ENCODE data around the gene CFAP161. TPM values are rescaled to one million over a fixed set of nuclear protein-coding genes. Genes with fewer than 3 reads are reported as not detected.

The CFAP161 gene
- total and polyA plus RNA-seq, 7 donors: 0.03 to 0.28 TPM; not detected in 5

DNA sequence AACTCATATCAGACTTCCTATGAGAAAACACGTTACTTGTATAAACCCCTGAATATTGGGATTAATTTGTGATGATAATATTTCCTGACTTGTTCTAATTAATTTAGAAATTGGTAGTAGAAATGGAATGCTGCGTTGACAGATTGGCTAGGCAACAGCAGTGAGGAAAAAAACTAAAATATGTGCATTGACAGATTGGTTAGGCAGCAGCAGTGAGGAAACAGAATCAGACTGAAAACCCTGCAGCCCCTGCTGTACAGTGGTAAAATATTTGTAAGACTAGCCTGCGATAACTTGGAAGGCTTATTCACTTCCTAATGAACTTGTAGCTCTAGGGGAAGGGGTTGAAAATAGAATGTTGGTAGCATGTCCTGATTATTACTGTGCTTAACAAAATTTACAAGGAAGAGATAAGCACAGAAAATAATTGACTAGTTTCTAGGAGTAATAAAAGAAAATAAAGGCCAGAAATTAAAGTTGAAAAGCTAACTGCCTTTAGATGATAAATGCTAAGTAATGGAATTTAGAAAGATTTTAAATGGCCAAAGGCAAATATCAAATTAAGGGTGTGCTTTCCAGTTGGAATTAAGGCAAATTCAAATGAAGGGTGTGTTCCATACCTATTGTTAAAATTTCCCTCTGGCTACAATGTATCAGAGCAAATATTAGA lies 32.7 kb downstream of the CFAP161 start:
- no peaks in the 10 kb centered on the region for H3K4me1 ChIP-seq
- H3K9me3 ChIP-seq: no peaks in the 10 kb centered on the region
- no peak overlapping the region for H3K27ac ChIP-seq
- WGBS, 3 donors: 70 to 84% (median 70%) methylated on average over 3 of the region's 3 CpGs
- no peak for DNase-seq
- no peaks in the 10 kb centered on the region for H3K36me3 ChIP-seq (ENCODE audit: insufficient read depth in 1 of 2, low read depth in 1 of 2)
- H3K4me3 ChIP-seq: no peak overlapping the region
- no peak for TF ChIP-seq CTCF (IDR thresholded peaks at IDR 0.05)
- peaks cover 0 to 3% (median 0%) of the 10 kb centered on the region in 3 donors for H3K27me3 ChIP-seq (ENCODE audit: insufficient read depth in 3 of 3, low read length in 2 of 3)
- intact Hi-C loops (cut with DNase I): no loop called here
- no peak for ATAC-seq

DNA sequence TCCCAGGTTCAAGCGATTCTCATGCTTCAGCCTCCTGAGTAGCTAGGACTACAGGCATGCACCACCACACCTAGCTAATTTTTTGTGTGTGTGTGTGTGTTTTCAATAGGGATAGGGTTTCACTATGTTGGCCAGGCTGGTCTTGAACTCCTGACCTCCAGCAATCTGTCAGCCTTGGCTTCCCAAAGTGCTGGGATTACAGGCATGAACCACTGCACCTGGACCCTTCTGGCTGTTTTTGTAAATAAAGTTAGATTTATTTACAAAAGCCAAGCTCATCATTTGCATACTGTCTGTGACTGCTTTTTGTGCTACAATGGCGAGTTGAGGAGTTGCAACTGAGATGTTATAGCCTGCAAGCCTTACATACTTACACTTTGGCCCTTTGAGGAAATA lies 34.1 kb downstream of the CFAP161 start:
- ATAC-seq: no peak
- Histone ChIP-seq H3K9me3 (no peaks in the 10 kb centered on the region), H3K36me3 (ENCODE audit: insufficient read depth in 1 of 2, low read depth in 1 of 2) (no peaks in the 10 kb centered on the region), H3K27me3 (ENCODE audit: insufficient read depth in 3 of 3, low read length in 2 of 3) (peaks cover 0 to 4% (median 0%) of the 10 kb centered on the region in 3 donors), H3K4me1 (no peaks in the 10 kb centered on the region), H3K4me3 (no peak overlapping the region), H3K27ac (no peak overlapping the region)
- DNase-seq: no peak
- no peak for TF ChIP-seq CTCF (IDR thresholded peaks at IDR 0.05)
- intact Hi-C loops (cut with DNase I): no loop called here
- WGBS, 3 donors: 93 to 98% (median 93%) methylated on average over 2 of the region's 2 CpGs

DNA sequence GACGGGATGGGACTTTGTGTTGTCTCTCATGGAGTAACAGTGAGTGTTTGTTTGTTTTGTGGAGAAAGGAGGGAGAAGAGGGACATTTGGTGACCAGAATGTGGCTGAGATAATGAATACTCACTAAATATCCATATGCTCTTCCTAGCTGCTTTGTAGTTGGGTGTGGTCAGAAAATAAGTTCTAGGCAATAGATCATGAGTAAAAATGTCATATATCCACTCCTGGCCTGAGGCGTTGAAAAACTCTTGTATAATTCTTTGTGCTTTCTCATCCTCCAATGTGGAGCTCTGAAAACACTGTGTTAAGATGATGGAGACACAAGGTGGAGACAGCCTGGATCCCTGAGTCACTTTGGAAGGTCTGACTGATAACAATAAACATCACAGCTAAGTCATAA lies 34.6 kb downstream of the CFAP161 start:
- DNase-seq: no peak
- H3K27ac ChIP-seq: no peak overlapping the region
- intact Hi-C loops (cut with DNase I): no loop called here
- 76 to 91% (median 80%) methylated on average over 2 of the region's 2 CpGs for WGBS, 3 donors
- H3K9me3 ChIP-seq: no peaks in the 10 kb centered on the region
- TF ChIP-seq CTCF (IDR thresholded peaks at IDR 0.05): no peak
- H3K27me3 ChIP-seq (ENCODE audit: insufficient read depth in 3 of 3, low read length in 2 of 3): peaks cover 0 to 4% (median 0%) of the 10 kb centered on the region in 3 donors
- no peak for ATAC-seq
- no peaks in the 10 kb centered on the region for H3K4me1 ChIP-seq
- no peak overlapping the region for H3K4me3 ChIP-seq
- H3K36me3 ChIP-seq (ENCODE audit: insufficient read depth in 1 of 2, low read depth in 1 of 2): no peaks in the 10 kb centered on the region

DNA sequence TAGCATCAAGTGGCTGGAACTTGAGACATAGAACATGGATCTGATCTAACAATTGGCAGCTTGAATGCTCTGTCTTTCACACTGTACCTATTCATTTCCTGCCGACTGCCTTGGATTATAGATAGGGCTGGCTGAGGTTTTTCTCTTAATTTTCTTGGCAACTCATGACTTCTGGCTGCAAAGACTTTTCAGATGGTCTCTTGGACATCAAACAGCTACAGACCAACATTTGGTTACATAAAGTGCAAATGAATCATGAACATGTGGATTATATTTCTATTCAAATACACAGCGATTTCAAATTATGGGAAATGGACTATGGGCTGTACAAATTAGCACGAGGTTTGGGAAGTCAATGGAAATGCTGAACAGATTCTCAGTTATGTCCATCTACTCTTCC lies 36.4 kb downstream of the CFAP161 start:
- intact Hi-C loops (cut with DNase I): no loop called here
- Histone ChIP-seq H3K27me3 (ENCODE audit: insufficient read depth in 3 of 3, low read length in 2 of 3) (peaks cover 0 to 4% (median 0%) of the 10 kb centered on the region in 3 donors), H3K36me3 (ENCODE audit: insufficient read depth in 1 of 2, low read depth in 1 of 2) (no peaks in the 10 kb centered on the region), H3K4me1 (no peaks in the 10 kb centered on the region), H3K4me3 (no peak overlapping the region), H3K27ac (no peak overlapping the region), H3K9me3 (no peaks in the 10 kb centered on the region)
- no peak for TF ChIP-seq CTCF (IDR thresholded peaks at IDR 0.05)
- DNase-seq (no peak), ATAC-seq (no peak)
- WGBS, 3 donors: 29 to 40% (median 38%) methylated on average over 3 of the region's 3 CpGs

DNA sequence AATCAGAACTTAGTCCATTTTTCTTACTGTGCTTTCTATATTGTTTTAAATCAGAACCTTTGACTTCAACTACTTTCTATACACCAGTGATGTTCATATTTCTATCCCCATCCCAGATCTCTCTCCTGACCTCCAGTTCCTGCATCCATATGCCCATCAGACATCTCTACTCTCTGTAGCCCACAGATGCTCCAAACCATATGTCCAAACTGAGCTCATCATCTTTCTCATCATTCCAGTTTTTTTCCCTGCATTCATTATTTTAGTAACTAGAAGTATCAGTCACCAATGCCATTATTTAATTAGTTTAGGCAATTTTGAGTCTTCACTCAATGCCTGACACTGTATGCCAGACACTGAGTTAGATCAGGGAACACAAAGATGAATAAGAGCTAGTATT lies 37.2 kb downstream of the CFAP161 start:
- peaks cover 0 to 4% (median 0%) of the 10 kb centered on the region in 3 donors for H3K27me3 ChIP-seq (ENCODE audit: insufficient read depth in 3 of 3, low read length in 2 of 3)
- H3K4me3 ChIP-seq: no peak overlapping the region
- ATAC-seq (no peak), DNase-seq (no peak)
- H3K9me3 ChIP-seq: no peaks in the 10 kb centered on the region
- intact Hi-C loops (cut with DNase I): no loop called here
- no peak for TF ChIP-seq CTCF (IDR thresholded peaks at IDR 0.05)
- no peak overlapping the region for H3K27ac ChIP-seq
- no peaks in the 10 kb centered on the region for H3K36me3 ChIP-seq (ENCODE audit: insufficient read depth in 1 of 2, low read depth in 1 of 2)
- H3K4me1 ChIP-seq: no peaks in the 10 kb centered on the region

All from psoas muscle (tissue), 8 donors.